Activated T-cell treated with anti-CD3 and anti-CD28 coated beads, Interleukin-2, amount 50 U/mL, for 48 hours (primary cell): ENCODE measurements around the gene CPNE5.
A peak's percentile ranks its signal among the peaks of the same experiment; 100 is the strongest.

Experiments
- DNase-seq, 2 experiments: peaks; one replicate each; pipeline ENCODE4 v3.0.0-alpha.2; 2020

CPNE5 gene

DNA sequence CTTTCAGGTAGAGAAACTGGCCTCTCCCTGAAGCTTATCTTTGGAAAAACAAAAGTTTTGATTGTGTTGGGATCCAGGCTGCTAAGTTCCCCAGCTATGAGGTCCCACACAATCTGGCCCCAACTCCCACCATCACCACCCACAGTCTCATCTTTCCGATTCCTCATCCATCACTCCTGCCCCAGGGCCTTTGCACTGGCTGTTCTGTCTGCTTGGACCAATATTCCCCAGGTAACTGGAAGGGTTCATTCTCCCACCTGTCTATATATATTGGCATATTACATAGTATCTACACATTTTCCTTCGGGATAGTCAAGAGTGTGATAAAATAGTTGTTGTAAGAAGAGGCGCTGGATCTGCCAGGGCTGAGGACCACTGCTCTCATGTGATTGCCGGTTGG lies 52.0 kb downstream of the CPNE5 start:
- no peak for DNase-seq

DNA sequence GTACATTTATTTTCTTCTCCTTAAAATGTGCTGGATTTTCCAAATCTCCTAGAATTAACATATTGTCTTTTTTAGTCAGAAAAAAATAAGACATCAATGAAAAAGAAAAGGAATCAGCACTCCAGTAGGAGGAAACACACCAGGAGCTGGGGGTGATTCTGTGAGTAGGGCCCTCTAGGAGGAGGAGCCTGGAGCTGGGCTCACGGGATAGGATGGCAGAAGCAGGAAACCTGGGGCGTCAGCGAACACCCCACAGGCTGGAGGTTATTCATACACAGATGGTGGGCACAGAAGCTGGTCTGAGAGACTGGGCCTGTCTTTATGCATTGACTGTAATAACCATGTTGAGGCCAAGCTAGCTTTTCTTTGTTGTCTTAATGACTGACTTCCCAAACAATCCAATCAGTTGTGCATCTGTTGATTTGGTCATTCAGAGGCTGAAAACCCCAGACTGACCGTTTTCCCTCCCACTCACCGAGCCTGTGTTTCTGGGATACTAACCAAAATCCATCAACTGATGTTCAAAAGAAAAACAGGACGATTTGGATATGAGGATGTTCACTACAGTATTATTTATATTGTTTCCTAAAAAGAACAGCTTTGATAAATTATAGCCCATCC lies 53.1 kb downstream of the CPNE5 start:
- DNase-seq: no peak

DNA sequence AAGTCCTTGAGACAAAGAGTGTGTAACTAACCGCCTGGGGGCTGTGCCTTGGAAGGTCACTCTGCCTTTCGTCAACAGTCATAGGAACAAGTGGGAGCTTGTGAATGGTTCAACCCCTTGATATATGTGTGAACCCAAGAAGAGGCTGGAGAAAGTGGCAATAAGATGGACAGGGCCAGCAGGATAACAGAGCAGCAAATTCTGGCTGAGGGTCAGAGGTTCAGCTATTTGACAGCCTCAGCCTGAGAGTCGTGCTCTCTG lies 54.9 kb downstream of the CPNE5 start:
- no peak for DNase-seq

DNA sequence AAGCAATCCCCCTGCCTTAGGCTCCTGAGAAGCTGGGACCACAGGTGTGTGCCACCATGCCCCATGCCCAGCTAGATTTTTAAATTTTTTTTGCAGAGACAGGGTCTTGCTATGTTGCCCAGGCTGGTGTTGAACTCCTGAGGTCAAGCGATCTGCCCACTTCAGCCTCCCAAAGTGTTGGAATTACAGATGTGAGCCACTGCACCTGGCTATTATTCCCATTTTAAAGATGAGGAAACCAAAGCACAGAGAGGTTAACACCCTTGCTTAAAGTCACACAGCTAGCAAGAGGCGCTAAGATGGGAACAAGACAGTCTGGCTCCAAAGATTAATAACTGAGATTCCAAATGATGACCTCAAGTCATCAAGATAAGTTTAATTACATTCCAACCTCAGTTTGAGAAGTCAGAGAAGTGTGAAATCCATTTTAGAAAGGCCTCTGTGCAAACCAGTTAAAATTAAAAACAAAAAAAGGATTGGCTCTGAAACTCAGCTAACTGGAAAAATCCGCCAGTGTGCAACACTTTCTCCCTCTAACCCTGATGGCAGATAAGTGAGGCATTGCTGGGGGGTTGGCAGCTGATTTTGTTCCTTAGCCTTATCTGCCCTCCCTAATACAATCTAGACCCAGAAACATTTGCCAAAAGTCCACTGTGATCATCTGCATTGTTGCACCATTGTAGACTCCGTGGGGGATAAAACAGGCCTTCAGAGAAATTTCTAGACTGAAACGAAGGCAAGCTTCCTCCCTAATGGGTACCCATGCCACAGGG lies 55.5 kb downstream of the CPNE5 start:
- no peak for DNase-seq

DNA sequence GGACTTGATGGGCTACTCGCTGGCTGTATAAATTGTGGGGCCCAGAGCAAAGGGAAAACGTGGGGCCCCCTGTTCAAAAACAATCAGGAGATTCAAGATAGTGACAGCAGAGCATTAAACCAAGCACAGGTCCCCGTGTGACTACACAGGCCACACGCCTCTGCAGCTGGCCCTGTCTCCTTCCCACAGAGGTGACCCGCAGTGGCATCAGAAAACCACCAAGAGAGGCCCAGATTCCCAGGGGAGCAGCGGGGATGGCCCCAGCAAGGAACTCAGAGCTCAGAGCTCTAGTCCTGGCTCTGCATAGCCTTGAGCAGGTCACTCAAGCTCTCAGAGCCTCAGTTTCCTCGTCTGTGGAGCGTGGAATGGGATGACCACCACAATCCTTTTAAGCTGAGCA lies 57.6 kb downstream of the CPNE5 start:
- DNase-seq: no peak

DNA sequence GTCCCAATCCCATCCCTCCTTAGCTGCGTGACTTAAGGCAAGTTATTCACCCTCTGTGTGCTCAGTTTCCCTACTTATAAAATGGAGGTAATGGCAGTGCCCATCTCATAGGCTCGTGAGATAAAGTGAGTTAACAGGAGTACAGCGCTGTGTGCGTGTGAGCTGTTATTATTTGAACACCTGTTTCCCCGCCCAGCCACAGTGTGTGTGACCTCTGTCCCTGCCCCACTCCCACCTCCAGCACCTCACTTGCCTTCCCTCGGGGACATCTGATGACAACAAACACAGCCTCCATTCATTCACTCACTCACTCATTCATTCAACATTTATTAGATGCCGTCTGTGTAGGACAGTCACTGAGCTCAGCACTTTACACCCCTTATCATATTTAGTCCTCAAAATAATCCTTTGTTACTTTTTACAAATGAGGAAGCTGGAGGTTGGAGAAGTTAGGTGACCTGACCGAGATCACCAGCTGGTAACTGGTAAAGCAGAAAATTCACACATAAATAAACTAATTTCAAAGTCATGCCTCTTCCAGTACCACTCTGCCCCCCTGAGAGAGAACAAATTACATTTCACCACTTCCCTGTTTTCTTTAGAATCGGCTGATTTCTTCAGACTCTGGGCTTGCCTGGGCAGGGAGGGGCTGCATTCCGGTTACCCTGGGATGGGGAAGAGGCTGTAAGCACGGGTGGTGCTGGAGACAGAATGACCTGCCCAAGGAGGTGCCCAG lies 58.6 kb downstream of the CPNE5 start:
- no peak for DNase-seq

DNA sequence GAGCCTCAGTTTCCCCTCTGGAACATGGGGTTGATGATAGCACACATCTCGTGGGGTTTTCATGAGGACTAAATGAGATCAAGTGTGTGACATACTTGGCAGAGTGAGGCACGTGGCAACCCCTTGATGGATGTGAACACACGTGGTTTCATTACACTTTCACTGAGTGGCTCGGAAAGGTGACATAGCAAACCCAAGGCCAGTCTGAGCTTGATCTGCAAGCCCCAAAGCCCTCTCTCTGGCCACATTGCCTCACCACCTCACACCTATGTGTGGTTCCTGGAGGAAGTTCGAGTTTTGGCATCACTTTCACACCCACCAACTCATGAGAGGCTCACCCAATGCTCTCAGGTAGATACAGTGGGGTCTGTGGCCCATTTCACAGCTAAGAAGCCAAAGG lies 60.0 kb downstream of the CPNE5 start:
- no peak for DNase-seq

DNA sequence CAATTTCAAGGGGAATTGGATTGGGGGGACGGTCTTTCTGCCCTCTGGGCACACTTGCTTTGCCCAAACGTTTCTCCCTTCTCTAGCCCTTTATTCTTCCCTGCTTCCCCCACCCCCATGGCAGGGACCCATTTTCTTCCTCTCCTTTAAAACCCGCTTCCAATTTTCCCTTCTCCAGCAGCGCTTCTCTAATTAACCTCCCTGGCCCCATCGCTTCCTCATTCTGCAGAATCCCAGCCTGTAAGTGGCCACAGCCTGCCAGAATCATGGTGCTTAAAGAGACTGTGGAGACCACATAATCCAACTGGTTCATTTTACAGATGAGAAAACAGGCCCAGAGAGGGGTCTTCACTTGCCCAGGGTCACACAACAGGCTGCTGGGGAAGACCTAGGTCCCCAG lies 61.4 kb downstream of the CPNE5 start:
- DNase-seq: no peak

DNA sequence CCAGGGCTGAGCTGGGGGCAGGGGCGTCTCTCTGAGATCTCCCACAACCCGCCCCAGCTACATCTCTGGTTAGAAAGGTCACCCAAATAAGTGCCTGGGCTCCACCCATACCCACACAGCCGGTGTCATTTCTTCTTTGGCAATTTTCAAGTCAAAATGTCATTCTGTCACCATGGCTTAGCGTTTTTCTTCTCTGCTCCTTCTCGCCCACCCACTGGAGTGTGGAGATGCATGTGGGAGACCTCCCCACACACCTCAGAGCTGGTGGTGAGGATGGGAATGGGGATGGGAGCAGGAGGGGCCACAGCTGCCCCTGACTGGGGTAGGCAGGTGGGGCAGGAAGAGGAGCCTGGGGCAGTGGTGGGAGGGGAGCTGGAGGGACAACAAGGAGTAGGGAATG lies 63.1 kb downstream of the CPNE5 start:
- DNase-seq: no peak

DNA sequence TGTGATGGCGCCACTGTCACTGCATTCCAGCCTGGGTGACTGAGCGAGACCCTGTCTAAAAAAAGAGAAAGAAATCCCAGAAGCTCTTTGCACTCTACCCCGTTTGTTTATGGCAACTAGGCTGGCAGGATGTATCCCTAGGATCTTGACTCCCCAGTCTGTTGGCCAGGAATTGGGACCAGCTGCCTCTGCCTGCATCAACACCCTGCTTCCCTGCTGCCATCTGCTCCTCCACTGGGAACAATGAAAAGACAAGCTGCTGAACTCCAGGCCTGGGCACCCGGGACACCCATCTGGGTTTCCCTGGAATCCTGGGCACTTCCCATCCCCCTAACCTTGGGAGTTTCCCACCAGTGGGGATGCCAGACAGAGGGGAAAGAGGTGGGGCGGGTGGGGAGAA lies 64.9 kb downstream of the CPNE5 start:
- no peak for DNase-seq

DNA sequence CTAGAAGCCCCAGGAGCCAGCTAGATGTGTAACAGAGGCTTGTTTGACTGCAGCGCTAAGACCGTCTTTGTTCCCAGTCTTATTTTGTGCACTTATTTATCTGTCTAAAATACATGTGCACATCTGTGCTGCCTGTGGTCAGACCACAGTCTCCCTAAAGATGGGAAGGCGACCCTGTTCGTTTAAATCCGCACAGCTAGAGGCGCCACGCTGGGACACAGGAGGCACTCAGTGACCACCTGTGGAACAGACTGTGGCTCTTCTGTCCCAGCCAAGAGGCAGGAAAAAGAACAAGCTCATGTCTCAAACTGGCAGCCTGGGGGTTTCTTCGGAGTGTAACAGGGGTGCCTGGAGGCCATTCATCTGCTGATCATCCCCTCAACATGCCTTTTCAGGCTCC lies 66.8 kb downstream of the CPNE5 start:
- DNase-seq: no peak

DNA sequence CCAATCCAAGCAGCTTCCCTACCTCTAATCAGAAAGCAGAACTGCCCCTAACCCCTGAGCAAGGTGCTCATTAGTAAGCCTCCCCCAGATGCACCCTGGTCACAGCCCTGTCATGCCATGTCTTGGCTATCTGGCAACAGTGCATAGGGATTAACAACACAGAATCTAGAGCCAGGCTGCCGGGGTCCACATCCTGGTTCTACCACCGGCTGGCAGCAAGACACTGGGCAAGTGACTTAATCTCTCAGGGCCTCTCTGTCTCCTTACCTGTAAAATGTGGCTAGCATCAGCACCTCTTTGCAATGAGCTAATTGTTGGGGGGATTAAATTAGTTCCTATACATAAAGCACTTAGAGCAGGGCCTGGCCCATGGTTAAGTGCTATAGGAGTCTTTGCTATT lies 68.1 kb downstream of the CPNE5 start:
- DNase-seq: no peak

DNA sequence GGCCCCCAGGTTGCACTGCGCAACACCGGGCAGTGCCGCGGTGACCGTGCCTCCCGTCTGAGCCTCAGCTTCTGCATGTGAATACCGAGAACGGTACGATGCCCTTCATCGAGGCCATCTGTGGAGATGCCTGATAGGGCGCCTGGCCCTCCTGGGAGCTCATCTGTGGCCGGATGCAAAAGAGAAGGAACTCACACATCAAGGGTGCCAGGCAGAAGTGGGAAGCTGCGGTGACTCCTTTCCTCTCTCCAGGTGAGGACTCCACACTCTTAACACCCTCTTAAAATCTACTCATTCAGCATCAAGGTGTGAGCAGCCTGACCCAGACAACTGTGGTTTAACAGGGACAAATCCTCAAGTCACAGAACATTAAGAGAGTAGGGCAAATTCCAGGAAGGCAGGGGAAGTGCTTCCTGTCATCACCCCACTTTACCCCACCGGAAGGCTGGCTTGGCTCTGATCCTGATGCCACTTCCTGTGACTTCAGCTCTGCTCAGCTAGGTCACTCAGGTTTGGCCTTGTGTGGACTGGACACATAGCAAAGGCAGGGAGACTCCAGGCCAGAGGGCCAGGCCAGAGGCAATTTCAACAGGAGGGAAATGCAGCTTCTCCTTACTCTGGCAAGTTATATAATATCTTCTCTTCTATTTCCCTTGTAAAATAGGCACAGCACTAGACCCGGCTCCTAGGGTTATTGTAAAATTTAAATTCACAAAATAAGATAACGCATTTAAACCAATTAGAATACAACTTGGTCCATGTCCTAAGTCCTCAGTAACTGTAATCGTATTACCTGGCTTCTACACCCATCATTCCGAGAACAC lies 69.4 kb downstream of the CPNE5 start:
- peak; percentile 50 to 58 for DNase-seq

DNA sequence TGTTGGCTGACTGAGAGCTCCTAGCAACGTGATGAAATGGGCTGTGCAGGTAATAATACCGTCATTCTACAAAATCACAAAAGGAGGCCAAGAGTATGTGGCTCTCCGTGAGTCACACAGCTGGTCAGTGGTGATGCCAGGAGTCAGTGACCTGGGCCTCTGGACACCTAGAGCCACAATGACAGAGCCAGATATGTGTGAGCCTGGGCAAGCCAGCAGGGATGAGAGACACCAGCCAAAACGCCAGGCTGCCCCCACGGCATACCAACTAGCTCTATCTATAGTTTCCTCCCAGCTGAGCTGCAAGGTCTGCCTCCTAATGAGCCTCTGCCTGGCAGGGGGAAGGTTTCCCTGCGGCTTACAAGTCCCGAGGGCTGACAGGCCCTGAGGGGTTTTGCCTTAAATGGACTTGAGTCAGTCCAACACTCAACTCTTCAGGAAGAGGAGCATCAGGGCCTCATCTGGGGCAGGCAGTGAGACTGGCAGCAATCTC lies 70.0 kb downstream of the CPNE5 start:
- peak; percentile 46 to 47 for DNase-seq

DNA sequence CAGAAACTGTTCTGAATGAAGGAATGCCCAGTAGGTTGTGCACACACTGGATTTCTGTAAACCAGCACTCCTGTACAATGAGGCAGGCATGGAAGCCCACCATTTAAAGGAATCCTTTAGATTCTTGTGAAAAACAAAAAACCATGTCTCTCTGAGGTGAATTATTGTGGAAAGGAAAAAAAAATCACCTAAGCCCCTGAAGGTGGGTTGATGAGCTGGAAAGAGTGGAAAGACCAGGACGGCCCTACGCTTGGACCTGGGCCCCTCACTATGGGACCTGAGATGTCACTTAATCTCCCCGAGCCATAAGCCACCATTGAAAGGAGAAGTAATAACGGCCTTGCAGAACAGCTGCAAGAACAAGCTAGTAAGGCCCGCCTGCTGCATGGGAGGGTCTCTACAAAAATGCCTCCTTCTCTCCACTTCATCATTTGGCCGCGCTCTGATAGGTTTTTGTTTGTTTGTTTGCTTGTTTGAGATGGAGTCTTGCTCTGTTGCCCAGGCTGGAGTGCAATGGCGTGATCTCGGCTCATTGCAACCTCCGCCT lies 72.8 kb downstream of the CPNE5 start:
- DNase-seq: no peak

DNA sequence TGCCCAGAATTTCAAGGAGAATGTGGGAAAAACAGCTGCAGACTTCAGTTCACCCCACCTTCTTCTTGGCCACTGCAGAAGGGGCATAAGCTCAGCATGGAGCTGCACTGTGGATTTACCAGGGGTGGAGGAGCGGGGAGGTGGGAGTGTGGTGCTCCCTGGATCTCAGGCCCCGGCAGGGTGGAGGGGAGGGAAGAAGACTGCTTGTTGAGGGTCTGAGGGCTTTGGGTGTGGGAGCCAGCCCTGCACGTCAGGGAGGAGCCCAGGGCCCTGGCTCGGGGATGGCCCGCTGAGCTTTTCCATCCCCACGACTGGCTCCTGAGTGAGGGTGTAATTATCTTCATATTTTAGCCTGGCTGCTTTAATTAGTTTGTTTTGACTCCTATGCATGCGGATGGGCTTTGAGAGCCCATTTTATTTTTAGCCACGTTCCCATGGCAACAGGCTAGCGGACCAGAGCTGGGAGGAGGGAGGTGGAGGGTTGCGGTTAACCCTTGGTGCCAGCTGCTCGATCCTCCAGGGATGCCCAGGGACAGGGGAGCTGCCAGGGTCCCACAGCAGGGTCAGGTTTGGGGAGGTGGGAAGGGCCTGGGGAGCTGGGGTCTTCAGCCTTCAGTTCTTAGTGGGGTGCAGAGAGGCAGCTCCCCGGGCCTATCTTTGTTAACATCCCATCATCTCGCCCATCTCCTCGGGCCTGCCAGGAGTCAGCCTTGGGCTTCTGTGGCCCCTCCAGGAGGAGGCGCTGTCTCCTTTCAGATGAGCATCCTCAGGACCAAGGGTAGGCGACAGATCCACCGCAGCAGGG lies 73.4 kb downstream of the CPNE5 start:
- DNase-seq: peak; percentile 87 to 89

DNA sequence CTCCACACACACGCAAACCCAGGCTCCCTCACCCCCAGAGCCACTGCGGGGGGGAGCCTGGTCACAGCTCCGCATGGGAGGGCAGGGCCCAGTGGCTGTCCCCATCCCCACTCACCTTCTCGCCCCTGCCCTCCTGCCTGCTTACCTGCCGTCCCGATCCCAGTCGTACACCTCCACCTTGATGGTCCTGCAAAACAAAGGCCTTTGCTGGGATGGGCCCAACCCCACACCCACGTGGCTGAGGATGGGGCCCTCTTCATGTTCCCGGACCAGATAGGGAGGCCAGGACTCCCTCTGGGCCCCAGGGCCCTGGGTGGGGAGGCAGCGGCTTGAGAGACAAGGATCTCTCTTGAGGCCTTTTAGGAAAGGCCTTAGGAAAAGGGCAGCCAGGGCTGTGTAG lies 74.1 kb downstream of the CPNE5 start:
- no peak for DNase-seq

DNA sequence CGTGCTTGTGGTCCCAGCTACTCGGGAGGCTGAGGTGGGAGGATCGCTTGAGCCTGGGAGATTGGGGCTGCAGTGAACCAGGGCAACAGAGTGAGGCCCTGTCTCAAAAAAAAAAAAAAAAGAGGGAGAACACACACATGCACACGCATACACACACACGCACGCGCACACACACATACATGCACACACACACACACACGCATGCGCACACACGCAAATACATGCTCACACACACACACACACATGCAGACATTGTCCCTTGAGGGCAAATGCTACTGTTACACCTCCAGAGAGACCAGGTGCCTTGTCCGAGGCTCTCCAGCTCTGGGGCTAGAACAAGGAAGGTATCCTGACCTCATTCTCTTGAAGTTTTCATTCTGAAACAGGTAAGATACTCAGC lies 77.1 kb downstream of the CPNE5 start:
- DNase-seq: no peak

DNA sequence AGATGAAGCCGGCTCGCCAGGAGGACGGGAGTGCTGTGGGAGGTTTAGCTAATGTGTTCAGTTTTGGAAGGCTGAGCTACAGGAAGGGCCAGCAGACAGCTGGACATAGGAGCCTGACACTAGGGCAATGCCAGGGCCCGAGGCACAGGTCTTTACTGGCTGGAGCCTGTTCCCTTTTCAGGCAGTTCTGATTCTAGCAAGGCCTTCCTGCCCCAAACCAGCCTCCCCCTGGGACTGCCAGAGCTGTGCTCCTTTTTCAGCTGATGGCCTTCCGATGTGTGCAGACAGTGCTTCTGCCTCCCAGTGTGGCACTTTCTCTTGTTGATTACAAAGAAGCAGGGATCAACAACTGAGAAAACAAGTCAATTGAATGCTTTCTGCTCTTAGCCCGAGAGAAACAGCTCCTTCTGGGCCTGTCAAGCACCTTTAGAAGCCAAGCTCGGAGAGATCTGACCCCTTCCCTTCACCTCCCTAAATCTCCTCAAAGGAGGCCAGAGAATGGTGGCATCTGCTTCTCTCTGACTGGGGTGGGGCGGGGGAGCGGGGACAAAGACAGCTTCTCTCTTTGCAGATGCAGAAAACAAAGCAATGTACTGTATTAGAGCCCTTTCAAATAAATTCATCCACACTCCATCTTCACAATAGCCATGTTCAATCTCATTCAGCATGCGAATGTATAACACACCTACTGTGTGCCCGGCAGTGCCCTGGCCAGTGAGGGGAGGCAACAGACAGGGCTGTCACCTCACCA lies 78.4 kb downstream of the CPNE5 start:
- DNase-seq: no peak

DNA sequence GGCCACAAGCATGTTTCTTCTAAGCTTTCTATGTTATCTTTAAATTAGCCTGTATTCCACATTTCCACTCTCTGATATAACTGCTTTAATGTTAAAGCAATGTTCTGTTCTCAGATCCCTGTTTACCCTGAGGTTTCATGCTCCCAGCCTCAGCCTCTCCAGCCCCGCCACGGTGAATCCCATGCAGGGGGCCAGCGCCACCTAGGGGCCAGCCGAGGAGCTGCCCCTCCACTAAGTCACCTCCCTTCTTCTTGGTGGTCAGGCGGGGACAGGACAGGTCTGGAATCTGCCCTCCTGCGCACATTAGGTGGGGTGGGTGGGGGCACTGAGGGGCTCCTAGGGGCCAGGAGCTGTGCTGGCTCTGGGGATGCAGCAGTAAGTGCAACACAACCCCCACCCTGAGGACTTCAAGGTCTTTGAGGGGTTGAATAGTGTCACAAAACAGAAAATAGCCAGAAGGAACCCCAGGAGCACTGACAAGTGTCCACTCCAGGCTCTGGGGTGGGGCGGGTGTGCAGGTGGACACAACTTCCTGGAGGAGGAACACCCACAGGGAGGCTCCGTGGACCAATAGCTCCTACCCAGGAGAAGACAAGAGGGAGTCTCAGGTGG lies 80.0 kb downstream of the CPNE5 start:
- peak; percentile 84 to 88 for DNase-seq
